ENCODE measurements around the gene NTN1. TPM values are rescaled to one million over a fixed set of nuclear protein-coding genes. Genes with fewer than 3 reads are reported as not detected.

The NTN1 gene
- total RNA-seq, 1 experiment from 2014 or later = 14.5 TPM

DNA sequence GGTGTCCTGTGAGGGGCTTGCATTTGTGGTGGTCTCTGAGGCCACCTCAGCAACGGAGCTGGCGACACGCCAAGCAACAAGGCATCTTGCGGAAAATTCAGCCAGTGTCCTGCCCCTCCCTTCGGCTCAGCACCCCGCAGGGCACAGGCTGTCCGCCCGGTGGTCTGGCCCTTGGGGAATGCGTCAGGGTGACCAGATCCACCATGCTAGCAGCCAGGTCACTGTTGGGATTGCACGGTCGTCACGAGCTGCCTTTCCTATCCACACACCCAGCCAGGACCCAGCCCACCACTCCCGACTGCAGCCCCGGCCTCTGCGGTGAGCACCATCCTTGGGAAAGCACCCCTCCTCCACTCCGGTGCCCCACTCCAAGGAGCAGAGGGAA, 221.2 kb downstream of the NTN1 start:
- in situ Hi-C loops (cut with HindIII; ENCODE audit: low pct_unique_long_range_greater_than_20kb, low sequenced_read_pairs) = no loop called here

GRCh38 chr17:9242983-9243382, 221.7 kb downstream of the NTN1 start:
- intact Hi-C loops (cut with micrococcal nuclease; ENCODE audit: unreplicated experiment) = no loop called here
- ATAC-seq = no peak
- no TSS peak for BruUV-seq (replicated peaks)

More for the DNA sequence above, 221.2 kb downstream of the NTN1 start:
- ChIA-PET POLR2A (interaction anchor here (0.5 kb wide), 1 partner anchor 260 kb away, joined by 7 read pairs; no protein-coding TSS in a partner anchor), CTCF (no interaction called here)
- H3K9me3 ChIP-seq (ENCODE audit: control insufficient read depth, insufficient read depth, low read depth, low read length) = no peaks in the 10 kb centered on the region
- no peak for DNase-seq (ENCODE audit: low read depth, low spot score)
- H3K27ac ChIP-seq (ENCODE audit: low read length) = no peak overlapping the region
- no peak overlapping the region for H3K4me3 ChIP-seq (ENCODE audit: low read depth in 2 of 2, low read length in 2 of 2)
- H3K27me3 ChIP-seq (ENCODE audit: control insufficient read depth, insufficient read depth, low read length) = no peaks in the 10 kb centered on the region
- no TSS peak for BruUV-seq (replicated peaks)
- ATAC-seq = no peak
- peaks cover 10% of the 10 kb centered on the region for H3K4me1 ChIP-seq (ENCODE audit: control insufficient read depth, insufficient read depth, low read length)
- H3K36me3 ChIP-seq (ENCODE audit: control insufficient read depth, insufficient read depth, low read length) = no peaks in the 10 kb centered on the region
- TF ChIP-seq, protein P1, sequence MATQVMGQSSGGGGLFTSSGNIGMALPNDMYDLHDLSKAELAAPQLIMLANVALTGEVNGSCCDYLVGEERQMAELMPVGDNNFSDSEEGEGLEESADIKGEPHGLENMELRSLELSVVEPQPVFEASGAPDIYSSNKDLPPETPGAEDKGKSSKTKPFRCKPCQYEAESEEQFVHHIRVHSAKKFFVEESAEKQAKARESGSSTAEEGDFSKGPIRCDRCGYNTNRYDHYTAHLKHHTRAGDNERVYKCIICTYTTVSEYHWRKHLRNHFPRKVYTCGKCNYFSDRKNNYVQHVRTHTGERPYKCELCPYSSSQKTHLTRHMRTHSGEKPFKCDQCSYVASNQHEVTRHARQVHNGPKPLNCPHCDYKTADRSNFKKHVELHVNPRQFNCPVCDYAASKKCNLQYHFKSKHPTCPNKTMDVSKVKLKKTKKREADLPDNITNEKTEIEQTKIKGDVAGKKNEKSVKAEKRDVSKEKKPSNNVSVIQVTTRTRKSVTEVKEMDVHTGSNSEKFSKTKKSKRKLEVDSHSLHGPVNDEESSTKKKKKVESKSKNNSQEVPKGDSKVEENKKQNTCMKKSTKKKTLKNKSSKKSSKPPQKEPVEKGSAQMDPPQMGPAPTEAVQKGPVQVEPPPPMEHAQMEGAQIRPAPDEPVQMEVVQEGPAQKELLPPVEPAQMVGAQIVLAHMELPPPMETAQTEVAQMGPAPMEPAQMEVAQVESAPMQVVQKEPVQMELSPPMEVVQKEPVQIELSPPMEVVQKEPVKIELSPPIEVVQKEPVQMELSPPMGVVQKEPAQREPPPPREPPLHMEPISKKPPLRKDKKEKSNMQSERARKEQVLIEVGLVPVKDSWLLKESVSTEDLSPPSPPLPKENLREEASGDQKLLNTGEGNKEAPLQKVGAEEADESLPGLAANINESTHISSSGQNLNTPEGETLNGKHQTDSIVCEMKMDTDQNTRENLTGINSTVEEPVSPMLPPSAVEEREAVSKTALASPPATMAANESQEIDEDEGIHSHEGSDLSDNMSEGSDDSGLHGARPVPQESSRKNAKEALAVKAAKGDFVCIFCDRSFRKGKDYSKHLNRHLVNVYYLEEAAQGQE (IDR thresholded peaks at IDR 0.05; ENCODE audit: insufficient read depth in 1 of 2, low read depth in 2 of 2, low read length in 1 of 2) = no peak
- no peak for TF ChIP-seq SIN3A (IDR thresholded peaks at IDR 0.05; ENCODE audit: borderline replicate concordance, insufficient read depth, low read depth, low read length)
- intact Hi-C loops (cut with micrococcal nuclease; ENCODE audit: unreplicated experiment) = no loop called here

More at GRCh38 chr17:9242983-9243382, 221.7 kb downstream of the NTN1 start:
- no peak for DNase-seq (ENCODE audit: low read depth, low spot score)
- H3K4me3 ChIP-seq (ENCODE audit: low read depth in 2 of 2, low read length in 2 of 2) = no peak overlapping the region
- in situ Hi-C loops (cut with HindIII; ENCODE audit: low pct_unique_long_range_greater_than_20kb, low sequenced_read_pairs) = no loop called here
- H3K27me3 ChIP-seq (ENCODE audit: control insufficient read depth, insufficient read depth, low read length) = no peaks in the 10 kb centered on the region
- H3K27ac ChIP-seq (ENCODE audit: low read length) = no peak overlapping the region
- no peak for TF ChIP-seq POLR2AphosphoS5 (IDR thresholded peaks at IDR 0.05; ENCODE audit: low read depth, low read length)
- TF ChIP-seq, protein P1 (IDR thresholded peaks at IDR 0.05; ENCODE audit: insufficient read depth in 1 of 2, low read depth in 2 of 2, low read length in 1 of 2) = no peak
- no peak for TF ChIP-seq TCF7L2 (IDR thresholded peaks at IDR 0.05; ENCODE audit: low read depth, low read length)
- no peak for TF ChIP-seq SIN3A (IDR thresholded peaks at IDR 0.05; ENCODE audit: borderline replicate concordance, insufficient read depth, low read depth, low read length)
- TF ChIP-seq, protein P2, sequence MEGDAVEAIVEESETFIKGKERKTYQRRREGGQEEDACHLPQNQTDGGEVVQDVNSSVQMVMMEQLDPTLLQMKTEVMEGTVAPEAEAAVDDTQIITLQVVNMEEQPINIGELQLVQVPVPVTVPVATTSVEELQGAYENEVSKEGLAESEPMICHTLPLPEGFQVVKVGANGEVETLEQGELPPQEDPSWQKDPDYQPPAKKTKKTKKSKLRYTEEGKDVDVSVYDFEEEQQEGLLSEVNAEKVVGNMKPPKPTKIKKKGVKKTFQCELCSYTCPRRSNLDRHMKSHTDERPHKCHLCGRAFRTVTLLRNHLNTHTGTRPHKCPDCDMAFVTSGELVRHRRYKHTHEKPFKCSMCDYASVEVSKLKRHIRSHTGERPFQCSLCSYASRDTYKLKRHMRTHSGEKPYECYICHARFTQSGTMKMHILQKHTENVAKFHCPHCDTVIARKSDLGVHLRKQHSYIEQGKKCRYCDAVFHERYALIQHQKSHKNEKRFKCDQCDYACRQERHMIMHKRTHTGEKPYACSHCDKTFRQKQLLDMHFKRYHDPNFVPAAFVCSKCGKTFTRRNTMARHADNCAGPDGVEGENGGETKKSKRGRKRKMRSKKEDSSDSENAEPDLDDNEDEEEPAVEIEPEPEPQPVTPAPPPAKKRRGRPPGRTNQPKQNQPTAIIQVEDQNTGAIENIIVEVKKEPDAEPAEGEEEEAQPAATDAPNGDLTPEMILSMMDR (IDR thresholded peaks at IDR 0.05) = no peak
- no peaks in the 10 kb centered on the region for H3K9me3 ChIP-seq (ENCODE audit: control insufficient read depth, insufficient read depth, low read depth, low read length)
- H3K4me1 ChIP-seq (ENCODE audit: control insufficient read depth, insufficient read depth, low read length) = peaks cover 10% of the 10 kb centered on the region
- POLR2A ChIA-PET = no interaction called here
- H3K36me3 ChIP-seq (ENCODE audit: control insufficient read depth, insufficient read depth, low read length) = no peaks in the 10 kb centered on the region
- CTCF ChIA-PET = no interaction called here
